Measurements from ENCODE around the gene TXNL4A.

TXNL4A gene

GRCh38 chr18:79973517-79973916, 14.8 kb downstream of the TXNL4A start:
- Histone ChIP-seq H3K79me2 (ENCODE audit: low read length) (peaks cover 61% of the 10 kb centered on the region), H3K27me3 (replicated peaks; ENCODE audit: insufficient read depth, low read length) (no peaks in the 10 kb centered on the region), H3K9me3 (replicated peaks; ENCODE audit: insufficient read depth, low read length) (no peaks in the 10 kb centered on the region), H3K27ac (ENCODE audit: low read length) (no peak overlapping the region), H3K4me1 (ENCODE audit: low read length) (no peaks in the 10 kb centered on the region), H2AFZ (ENCODE audit: low read length) (no peak overlapping the region), H3K9me2 (replicated peaks; ENCODE audit: insufficient read depth, low read length) (no peaks in the 10 kb centered on the region), H3K9ac (ENCODE audit: low read length) (no peak overlapping the region), H3F3A (ENCODE audit: insufficient read depth, low read length) (no peaks in the 10 kb centered on the region), H4K20me1 (ENCODE audit: insufficient read depth, low read length) (no peaks in the 10 kb centered on the region), H3K4me3 (ENCODE audit: low read length) (no peak overlapping the region), H3K4me2 (ENCODE audit: low read depth, low read length) (no peak overlapping the region), H3K36me3 (replicated peaks; ENCODE audit: insufficient read depth, low read length) (peaks cover 16% of the 10 kb centered on the region)
- TF ChIP-seq EZH2phosphoT487 (IDR thresholded peaks at IDR 0.05; ENCODE audit: low read length) (no peak), EZH2 (optimal IDR thresholded peaks at IDR 0.05; ENCODE audit: low read depth, low read length) (no peak)
- no peak for DNase-seq

- peaks cover 16% of the 10 kb centered on the region for H3K36me3 ChIP-seq (replicated peaks; ENCODE audit: insufficient read depth, low read length)
- TF ChIP-seq EZH2phosphoT487 (IDR thresholded peaks at IDR 0.05; ENCODE audit: low read length) (no peak), CTCF (IDR thresholded peaks at IDR 0.05; ENCODE audit: low read length) (no peak)
- no peaks in the 10 kb centered on the region for H3K9me2 ChIP-seq (replicated peaks; ENCODE audit: insufficient read depth, low read length)
- no peak overlapping the region for H3K9ac ChIP-seq (ENCODE audit: low read length)
- H2AFZ ChIP-seq (ENCODE audit: low read length) = no peak overlapping the region
- no peak overlapping the region for H3K27ac ChIP-seq (ENCODE audit: low read length)
- H3K4me3 ChIP-seq (ENCODE audit: low read length) = no peak overlapping the region
- H3K4me1 ChIP-seq (ENCODE audit: low read length) = no peaks in the 10 kb centered on the region
- no peak for DNase-seq
- H3F3A ChIP-seq (ENCODE audit: insufficient read depth, low read length) = no peaks in the 10 kb centered on the region
- H3K9me3 ChIP-seq (replicated peaks; ENCODE audit: insufficient read depth, low read length) = no peaks in the 10 kb centered on the region
- no peak overlapping the region for H3K4me2 ChIP-seq (ENCODE audit: low read depth, low read length)
- no peaks in the 10 kb centered on the region for H4K20me1 ChIP-seq (ENCODE audit: insufficient read depth, low read length)
- H3K27me3 ChIP-seq (replicated peaks; ENCODE audit: insufficient read depth, low read length) = no peaks in the 10 kb centered on the region
- H3K79me2 ChIP-seq (ENCODE audit: low read length) = peaks cover 53% of the 10 kb centered on the region
Measured at GRCh38 chr18:79972720-79973119, 15.6 kb downstream of the TXNL4A start.

- Histone ChIP-seq H4K20me1 (ENCODE audit: insufficient read depth, low read length) (no peaks in the 10 kb centered on the region), H3K79me2 (ENCODE audit: low read length) (peaks cover 46% of the 10 kb centered on the region), H3K4me2 (ENCODE audit: low read depth, low read length) (no peak overlapping the region), H3K27me3 (replicated peaks; ENCODE audit: insufficient read depth, low read length) (no peaks in the 10 kb centered on the region), H3K9me3 (replicated peaks; ENCODE audit: insufficient read depth, low read length) (no peaks in the 10 kb centered on the region), H3K4me1 (ENCODE audit: low read length) (no peaks in the 10 kb centered on the region), H3K9ac (ENCODE audit: low read length) (no peak overlapping the region), H2AFZ (ENCODE audit: low read length) (no peak overlapping the region), H3K4me3 (ENCODE audit: low read length) (no peak overlapping the region), H3K36me3 (replicated peaks; ENCODE audit: insufficient read depth, low read length) (peaks cover 16% of the 10 kb centered on the region), H3F3A (ENCODE audit: insufficient read depth, low read length) (no peaks in the 10 kb centered on the region), H3K9me2 (replicated peaks; ENCODE audit: insufficient read depth, low read length) (no peaks in the 10 kb centered on the region), H3K27ac (ENCODE audit: low read length) (no peak overlapping the region)
- DNase-seq = no peak
- no peak for TF ChIP-seq EZH2 (optimal IDR thresholded peaks at IDR 0.05; ENCODE audit: low read depth, low read length)
- TF ChIP-seq EZH2phosphoT487 (IDR thresholded peaks at IDR 0.05; ENCODE audit: low read length) = no peak
- no peak for TF ChIP-seq CTCF (IDR thresholded peaks at IDR 0.05; ENCODE audit: low read length)
Measured at GRCh38 chr18:79971986-79972385, 16.4 kb downstream of the TXNL4A start.

GRCh38 chr18:79971211-79971952, 17.0 kb downstream of the TXNL4A start:
- Histone ChIP-seq H3K79me2 (ENCODE audit: low read length) (peaks cover 40% of the 10 kb centered on the region), H3K4me2 (ENCODE audit: low read depth, low read length) (no peak overlapping the region), H3K9me3 (replicated peaks; ENCODE audit: insufficient read depth, low read length) (no peaks in the 10 kb centered on the region), H3K9ac (ENCODE audit: low read length) (no peak overlapping the region), H3K4me1 (ENCODE audit: low read length) (no peaks in the 10 kb centered on the region), H3K4me3 (ENCODE audit: low read length) (no peak overlapping the region), H3K27me3 (replicated peaks; ENCODE audit: insufficient read depth, low read length) (no peaks in the 10 kb centered on the region), H3K36me3 (replicated peaks; ENCODE audit: insufficient read depth, low read length) (peaks cover 16% of the 10 kb centered on the region), H2AFZ (ENCODE audit: low read length) (no peak overlapping the region), H3K27ac (ENCODE audit: low read length) (no peak overlapping the region), H3K9me2 (replicated peaks; ENCODE audit: insufficient read depth, low read length) (no peaks in the 10 kb centered on the region), H4K20me1 (ENCODE audit: insufficient read depth, low read length) (no peaks in the 10 kb centered on the region), H3F3A (ENCODE audit: insufficient read depth, low read length) (no peaks in the 10 kb centered on the region)
- DNase-seq = no peak
- TF ChIP-seq EZH2 (optimal IDR thresholded peaks at IDR 0.05; ENCODE audit: low read depth, low read length) = no peak
- TF ChIP-seq EZH2phosphoT487 (IDR thresholded peaks at IDR 0.05; ENCODE audit: low read length) = no peak
- TF ChIP-seq CTCF (IDR thresholded peaks at IDR 0.05; ENCODE audit: low read length) = no peak
